Endothelial cell of umbilical vein (primary cell): ENCODE data around the gene CFAP70.

Source experiments
- EZH2 ChIP-seq: IDR thresholded peaks from 2 replicates; pipeline ENCODE4 v1.6.1; 2012; ENCODE audit warnings: borderline replicate concordance, low read depth, mild to moderate bottlenecking, moderate library complexity, low read length, inconsistent platforms; ENCODE audit not compliant: severe bottlenecking
- JUN ChIP-seq: IDR thresholded peaks from 2 replicates; pipeline ENCODE4 v1.6.1; 2011; ENCODE audit warnings: borderline replicate concordance, low read depth; ENCODE audit not compliant: insufficient read length, insufficient read depth
- POLR2A ChIP-seq: IDR thresholded peaks from 2 replicates; pipeline ENCODE4 v1.6.1; 2012; ENCODE audit warnings: low read depth, mild to moderate bottlenecking, control low read depth, low read length
- TF ChIP-seq, protein P1 (sequence below), 2 donors: IDR thresholded peaks; 1 replicate in 1 of 2; 2 replicates in 1 of 2; pipeline ENCODE4 v1.5.1; 2011; ENCODE audit warnings: low read length in 2 of 2, mild to moderate bottlenecking in 2 of 2, moderate library complexity in 2 of 2, control low read depth in 1 of 2, inconsistent platforms in 1 of 2, low read depth in 1 of 2; ENCODE audit not compliant: insufficient read depth in 1 of 2; ENCODE audit errors: extremely low read depth in 1 of 2

DNA sequence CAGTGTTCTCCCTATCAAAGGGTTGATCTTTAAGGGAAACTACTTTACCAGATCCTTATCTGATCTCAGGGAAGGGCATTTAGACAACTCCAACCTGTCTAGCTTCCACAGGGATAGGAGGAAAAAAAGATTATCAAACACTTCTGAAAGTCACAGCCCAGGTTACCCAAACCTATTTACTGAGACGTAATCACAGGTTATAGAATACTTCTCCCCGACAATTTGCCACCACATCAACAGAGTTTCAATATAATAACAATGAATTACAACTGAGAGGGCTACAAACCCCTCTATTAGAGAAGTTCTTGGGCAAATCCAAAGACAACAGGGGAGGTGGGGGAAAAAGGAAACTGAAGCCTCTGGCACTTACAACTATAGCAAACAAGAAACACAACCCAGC is 26.3 kb downstream of the CFAP70 start:
- TF ChIP-seq, protein P1, sequence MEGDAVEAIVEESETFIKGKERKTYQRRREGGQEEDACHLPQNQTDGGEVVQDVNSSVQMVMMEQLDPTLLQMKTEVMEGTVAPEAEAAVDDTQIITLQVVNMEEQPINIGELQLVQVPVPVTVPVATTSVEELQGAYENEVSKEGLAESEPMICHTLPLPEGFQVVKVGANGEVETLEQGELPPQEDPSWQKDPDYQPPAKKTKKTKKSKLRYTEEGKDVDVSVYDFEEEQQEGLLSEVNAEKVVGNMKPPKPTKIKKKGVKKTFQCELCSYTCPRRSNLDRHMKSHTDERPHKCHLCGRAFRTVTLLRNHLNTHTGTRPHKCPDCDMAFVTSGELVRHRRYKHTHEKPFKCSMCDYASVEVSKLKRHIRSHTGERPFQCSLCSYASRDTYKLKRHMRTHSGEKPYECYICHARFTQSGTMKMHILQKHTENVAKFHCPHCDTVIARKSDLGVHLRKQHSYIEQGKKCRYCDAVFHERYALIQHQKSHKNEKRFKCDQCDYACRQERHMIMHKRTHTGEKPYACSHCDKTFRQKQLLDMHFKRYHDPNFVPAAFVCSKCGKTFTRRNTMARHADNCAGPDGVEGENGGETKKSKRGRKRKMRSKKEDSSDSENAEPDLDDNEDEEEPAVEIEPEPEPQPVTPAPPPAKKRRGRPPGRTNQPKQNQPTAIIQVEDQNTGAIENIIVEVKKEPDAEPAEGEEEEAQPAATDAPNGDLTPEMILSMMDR (IDR thresholded peaks at IDR 0.05; ENCODE audit: extremely low read depth in 1 of 2, insufficient read depth in 1 of 2, low read depth in 1 of 2, low read length in 2 of 2): no peak
- TF ChIP-seq POLR2A: no peak
- TF ChIP-seq JUN: no peak
- TF ChIP-seq EZH2: no peak
